B cell (primary cell): ENCODE measurements around the gene MAGEC1. TPM values are rescaled to one million over a fixed set of nuclear protein-coding genes. Genes with fewer than 3 reads are reported as not detected.
"Not testable (repeated sequence)": the region's sequence is repeated elsewhere in the genome, so short reads cannot be mapped to it uniquely, and the experiment has no call there.

Source experiments
- ATAC-seq: fragments of 200-7000 bp; cut with Tn5 transposase; one replicate; pipeline ENCODE4 v1.10.0; 2021; ENCODE audit warnings: low read depth, mild to moderate bottlenecking, moderate number of reproducible peaks, moderate library complexity
- CTCF ChIA-PET: fragments of 350-600 bp; sonication (Branson Sonifier 250); formaldehyde crosslinking; loops from one replicate; lab custom pipeline; 2021; ENCODE audit warnings: antibody characterized with exemption, inconsistent platforms; lab: Charles Lee
- POLR2A ChIA-PET: fragments of 350-600 bp; sonication (Branson Sonifier 250); formaldehyde crosslinking; loops from one replicate; lab custom pipeline; 2021; ENCODE audit warnings: antibody characterized with exemption; lab: Charles Lee
- DNase-seq: peaks from one replicate; pipeline ENCODE4 v3.0.0; 2013
- H2AFZ ChIP-seq: 2 replicates; pipeline ENCODE4 v1.6.1; 2012; ENCODE audit warnings: mild to moderate bottlenecking, low read depth, low read length; ENCODE audit not compliant: insufficient read depth, poor library complexity, severe bottlenecking
- H3K27ac ChIP-seq, 2 donors: 1 replicate in 1 of 2; 2 replicates in 1 of 2; pipeline ENCODE4 v1.5.1; 2012 to 2013; ENCODE audit warnings: low read length in 2 of 2, mild to moderate bottlenecking in 2 of 2, moderate library complexity in 1 of 2
- H3K27me3 ChIP-seq, 4 experiments: fragments of 200-600 bp in 1 of 4; sonication (generic) in 1 of 4; replicated peaks in 1 of 4; 1 replicate in 2 of 4; 2 replicates in 2 of 4; pipeline versions ENCODE4 v1.6.1 to v1.7.0; 2013 to 2016; ENCODE audit warnings: low read length in 3 of 4, mild to moderate bottlenecking in 2 of 4, mixed read lengths in 1 of 4, moderate library complexity in 1 of 4; ENCODE audit not compliant: insufficient read depth in 4 of 4, control insufficient read depth in 3 of 4; ENCODE audit errors: control extremely low read depth in 1 of 4
- H3K36me3 ChIP-seq, 2 experiments: replicated peaks in 1 of 2; 1 replicate in 1 of 2; 2 replicates in 1 of 2; pipeline versions ENCODE4 v1.6.1 to v1.7.1; 2013; ENCODE audit warnings: low read length in 1 of 2; ENCODE audit not compliant: insufficient read depth in 2 of 2, control insufficient read depth in 1 of 2; ENCODE audit errors: control extremely low read depth in 1 of 2, extremely low read depth in 1 of 2
- H3K4me1 ChIP-seq, 2 donors: fragments of 200-600 bp in 1 of 2; sonication (generic) in 1 of 2; 1 replicate in 1 of 2; 2 replicates in 1 of 2; pipeline versions ENCODE4 v1.5.1 to v1.6.1; 2013 to 2017; ENCODE audit warnings: low read length in 2 of 2; ENCODE audit not compliant: control insufficient read depth in 2 of 2, insufficient read depth in 2 of 2
- H3K4me2 ChIP-seq: replicated peaks from 2 replicates; pipeline ENCODE3; 2012; ENCODE audit warnings: mild to moderate bottlenecking, low read depth, low read length; ENCODE audit not compliant: poor library complexity, severe bottlenecking
- H3K4me3 ChIP-seq, 5 experiments: fragments of 200-600 bp in 1 of 5; sonication (generic) in 1 of 5; 1 replicate in 3 of 5; 2 replicates in 2 of 5; pipeline versions ENCODE4 v1.5.1 to v1.7.0; 2011 to 2016; ENCODE audit warnings: low read length in 4 of 5, mild to moderate bottlenecking in 4 of 5, low read depth in 2 of 5, control low read depth in 1 of 5, moderate library complexity in 1 of 5; ENCODE audit not compliant: insufficient read depth in 1 of 5; ENCODE audit errors: control extremely low read depth in 1 of 5, extremely low read depth in 1 of 5
- H3K79me2 ChIP-seq: fragments of 200-600 bp; sonication (generic); one replicate; pipeline ENCODE4 v1.6.0; 2016; ENCODE audit warnings: low read length; ENCODE audit not compliant: control insufficient read depth, insufficient read depth
- H3K9ac ChIP-seq: fragments of 200-600 bp; sonication (generic); 2 replicates; pipeline ENCODE4 v1.6.1; 2017; ENCODE audit warnings: mild to moderate bottlenecking, low read length, moderate library complexity
- H3K9me3 ChIP-seq, 3 donors: one replicate each; pipeline versions ENCODE4 v1.6.1 to v1.7.1; 2013; ENCODE audit warnings: low read length in 2 of 3; ENCODE audit not compliant: control insufficient read depth in 2 of 3, insufficient read depth in 1 of 3; ENCODE audit errors: control extremely low read depth in 1 of 3
- H4K20me1 ChIP-seq: 2 replicates; pipeline ENCODE4 v1.6.0; 2012; ENCODE audit warnings: mild to moderate bottlenecking, low read length; ENCODE audit not compliant: insufficient read depth, control insufficient read depth, poor library complexity, severe bottlenecking
- H3K27ac Mint-ChIP-seq: one replicate; pipeline ENCODE4 v1.8.0; 2021; ENCODE audit warnings: mixed read lengths
- H3K27me3 Mint-ChIP-seq: one replicate; pipeline ENCODE4 v1.8.0; 2021; ENCODE audit warnings: mixed read lengths
- H3K4me1 Mint-ChIP-seq: one replicate; pipeline ENCODE4 v1.8.0; 2021; ENCODE audit warnings: mixed read lengths
- H3K4me3 Mint-ChIP-seq: one replicate; pipeline ENCODE4 v1.8.0; 2021; ENCODE audit warnings: mixed read lengths
- H3K9me3 Mint-ChIP-seq: one replicate; pipeline ENCODE4 v1.8.0; 2022; ENCODE audit warnings: mixed read lengths; ENCODE audit not compliant: insufficient read depth
- CTCF ChIP-seq: fragments of 200-600 bp; IDR thresholded peaks from one replicate; pipeline ENCODE4 v1.8.0; 2022; ENCODE audit warnings: antibody characterized with exemption, mild to moderate bottlenecking
- EZH2 ChIP-seq: IDR thresholded peaks from 2 replicates; pipeline ENCODE4 v1.6.1; 2012; ENCODE audit warnings: borderline replicate concordance, low read depth, mild to moderate bottlenecking, moderate library complexity, low read length; ENCODE audit not compliant: insufficient read depth, poor library complexity, severe bottlenecking
- WGBS: methylation state at CpG from one replicate; pipeline ENCODE4 v1.1.5; 2013; ENCODE audit warnings: missing lambda C conversion rate; ENCODE audit not compliant: insufficient coverage; 5-methylcytosine and 5-hydroxymethylcytosine counted together
- intact Hi-C: fragments of 100-400 bp; cut with micrococcal nuclease; formaldehyde crosslinking; loops from one replicate; pipeline ENCODE4 v1.10.0; 2022
- polyA plus RNA-seq: library from polyadenylated mRNA; depleted of rRNA; stranded (reverse); fragments of >200 nt; gene quantifications from 2 replicates; pipeline ENCODE4 v1.2.3, GENCODE V29; 2012
- total RNA-seq, 2 donors: library from RNA; stranded (reverse); fragments of 120-200 nt in 1 of 2; gene quantifications; 1 replicate in 1 of 2; 2 replicates in 1 of 2; pipeline versions ENCODE4 v1.2.3 to v1.2.4, GENCODE V29; 2013 to 2022

Gene MAGEC1
- total and polyA plus RNA-seq, 2 donors (not counting 1 experiment from before 2014, with no cell fraction given): not detected

- Mint-ChIP-seq H3K4me1 (no peaks in the 10 kb centered on the region), H3K27ac (no peak overlapping the region), H3K4me3 (no peak overlapping the region), H3K9me3 (no peaks in the 10 kb centered on the region), H3K27me3 (no peaks in the 10 kb centered on the region)
- Histone ChIP-seq H3K4me2 (no peak overlapping the region), H3K27ac (no peak overlapping the region), H3K27me3 (no peaks in the 10 kb centered on the region), H3K9me3 (no peaks in the 10 kb centered on the region), H3K9ac (no peak overlapping the region), H3K4me1 (no peaks in the 10 kb centered on the region), H3K79me2 (no peaks in the 10 kb centered on the region), H3K4me3 (no peak overlapping the region), H4K20me1 (no peaks in the 10 kb centered on the region), H2AFZ (no peak overlapping the region), H3K36me3 (no peaks in the 10 kb centered on the region)
- ChIA-PET POLR2A (no interaction called here), CTCF (no interaction called here)
- DNase-seq (no peak), ATAC-seq (no peak)
- intact Hi-C loops: no loop called here
- 56% methylated on average over 2 of the region's 3 CpGs for WGBS
- no peak for TF ChIP-seq EZH2
- TF ChIP-seq CTCF: no peak
Observed at GRCh38 chrX:141857479-141857878, 46.2 kb upstream of the MAGEC1 start.

- ChIA-PET POLR2A (no interaction called here), CTCF (no interaction called here)
- Histone ChIP-seq H3K4me2 (no peak overlapping the region), H3K9ac (no peak overlapping the region), H3K4me1 (no peaks in the 10 kb centered on the region), H2AFZ (no peak overlapping the region), H3K9me3 (no peaks in the 10 kb centered on the region), H4K20me1 (no peaks in the 10 kb centered on the region), H3K27ac (no peak overlapping the region), H3K36me3 (no peaks in the 10 kb centered on the region), H3K27me3 (no peaks in the 10 kb centered on the region), H3K79me2 (no peaks in the 10 kb centered on the region), H3K4me3 (no peak overlapping the region)
- DNase-seq (no peak), ATAC-seq (no peak)
- TF ChIP-seq EZH2 (no peak), CTCF (no peak)
- Mint-ChIP-seq H3K4me1 (no peaks in the 10 kb centered on the region), H3K27ac (no peak overlapping the region), H3K9me3 (no peaks in the 10 kb centered on the region), H3K4me3 (no peak overlapping the region), H3K27me3 (no peaks in the 10 kb centered on the region)
- WGBS: no CpG with 5 or more reads among the region's 5 CpGs
- intact Hi-C loops: no loop called here
Observed at GRCh38 chrX:141879616-141880015, 24.1 kb upstream of the MAGEC1 start.

GRCh38 chrX:141888811-141889210 is 14.9 kb upstream of the MAGEC1 start:
- POLR2A ChIA-PET, H3K4me3 ChIP-seq, DNase-seq: not testable (repeated sequence)

More at GRCh38 chrX:141888811-141889210, 14.9 kb upstream of the MAGEC1 start:
- WGBS: 93% methylated on average over 3 of the region's 5 CpGs
- H3K27me3 Mint-ChIP-seq, intact Hi-C loops, H3K27ac ChIP-seq, ATAC-seq, H3K27me3 ChIP-seq, H3K9ac ChIP-seq, H3K4me3 Mint-ChIP-seq, H3K4me1 ChIP-seq, H3K9me3 ChIP-seq, H2AFZ ChIP-seq, H3K79me2 ChIP-seq, H3K36me3 ChIP-seq, H3K4me2 ChIP-seq, CTCF ChIA-PET, H4K20me1 ChIP-seq, H3K4me1 Mint-ChIP-seq, H3K9me3 Mint-ChIP-seq, H3K27ac Mint-ChIP-seq: not testable (repeated sequence)
